ENCODE measurements around the gene DLG2. TPM values are rescaled to one million over a fixed set of nuclear protein-coding genes. Genes with fewer than 3 reads are reported as not detected.
"Not testable (repeated sequence)": the region's sequence is repeated elsewhere in the genome, so short reads cannot be mapped to it uniquely, and the experiment has no call there.

DLG2 gene
- total RNA-seq, 1 donor from 2014 or later: 2.8 TPM

- DNase-seq (ENCODE audit: low spot score): no peak
Observed at GRCh38 chr11:83617671-83618070, 2009.5 kb downstream of the DLG2 start.

DNA sequence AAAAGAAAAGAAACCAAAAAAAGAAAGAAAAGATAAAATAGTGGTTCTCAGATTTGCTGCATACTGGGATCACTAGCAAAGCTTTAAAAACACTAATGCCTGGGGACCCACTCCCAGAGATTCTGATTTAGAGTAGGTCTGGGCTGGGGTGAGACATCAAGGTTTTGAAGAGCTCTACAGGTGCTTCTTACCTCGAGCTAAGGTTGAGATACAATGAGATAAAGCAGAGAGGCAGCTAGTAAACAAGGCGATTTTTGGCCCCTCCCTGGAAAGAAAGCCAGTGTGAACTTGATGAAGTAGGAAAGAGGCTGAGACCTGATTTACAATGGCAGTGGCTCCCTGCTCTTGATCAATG lies 2013.4 kb downstream of the DLG2 start:
- no peak for DNase-seq (ENCODE audit: low spot score)

GRCh38 chr11:83612891-83613766 lies 2014.0 kb downstream of the DLG2 start:
- no peak for DNase-seq (ENCODE audit: low spot score)

- DNase-seq (ENCODE audit: low spot score): no peak
Observed at GRCh38 chr11:83611600-83611999, 2015.5 kb downstream of the DLG2 start.

GRCh38 chr11:83611031-83611430 lies 2016.1 kb downstream of the DLG2 start:
- DNase-seq (ENCODE audit: low spot score): no peak

GRCh38 chr11:83609191-83609590 lies 2018.0 kb downstream of the DLG2 start:
- no peak for DNase-seq (ENCODE audit: low spot score)

GRCh38 chr11:83608571-83608970 lies 2018.6 kb downstream of the DLG2 start:
- no peak for DNase-seq (ENCODE audit: low spot score)

GRCh38 chr11:83601914-83602527 lies 2025.1 kb downstream of the DLG2 start:
- DNase-seq (ENCODE audit: low spot score): no peak

DNA sequence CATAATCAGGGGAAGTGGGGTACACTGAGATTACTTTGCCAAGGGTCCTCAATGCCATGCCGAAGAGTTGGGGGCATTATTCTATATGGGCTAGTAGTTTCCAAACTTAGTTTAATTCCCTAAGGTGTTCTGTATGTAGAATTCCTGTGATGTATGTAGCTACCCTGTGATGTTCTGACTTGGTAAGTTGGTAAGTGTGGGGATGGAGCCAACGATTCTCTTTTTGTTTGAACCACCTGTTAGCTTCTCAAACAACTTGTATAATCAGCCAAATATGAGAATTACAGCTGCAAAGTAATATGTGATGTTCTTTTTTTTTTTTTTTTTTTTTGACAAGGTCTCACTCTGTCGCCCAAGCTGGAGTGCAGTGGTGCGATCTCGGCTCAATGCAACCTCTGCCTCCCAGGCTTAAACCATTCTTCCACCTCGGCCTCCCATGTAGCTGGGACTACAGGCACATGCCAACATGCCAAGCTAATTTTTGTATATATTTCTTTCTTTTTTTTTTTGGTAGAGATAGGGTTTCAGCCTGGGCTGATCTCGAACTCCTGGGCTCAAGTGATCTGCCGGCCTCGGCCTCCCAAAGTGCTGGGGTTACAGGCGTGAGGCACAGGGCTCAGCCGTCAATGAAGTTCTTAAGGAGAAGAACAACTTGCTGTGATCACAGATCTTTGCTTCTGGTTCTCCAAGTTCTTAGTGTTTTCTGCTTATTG lies 2025.8 kb downstream of the DLG2 start:
- no peak for DNase-seq (ENCODE audit: low spot score)

DNA sequence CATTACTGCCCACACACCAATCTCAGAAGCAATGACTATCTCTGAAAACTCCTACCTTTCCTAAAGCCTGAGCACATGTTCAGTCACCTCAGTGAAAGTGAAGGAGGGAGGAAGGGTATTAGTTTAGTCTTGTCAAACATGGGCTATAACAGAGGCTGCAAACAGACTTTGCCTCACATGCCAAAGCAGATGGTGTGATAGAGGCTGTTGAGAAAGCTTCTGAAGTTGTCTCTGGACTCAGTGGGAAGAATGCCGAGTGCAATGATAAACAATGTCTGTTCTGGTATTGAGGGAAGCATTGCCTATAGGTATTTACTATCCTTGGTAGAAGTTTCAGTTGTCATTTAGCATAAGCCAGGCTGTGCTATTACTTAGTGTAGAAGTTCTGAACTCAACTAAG lies 2026.5 kb downstream of the DLG2 start:
- no peak for DNase-seq (ENCODE audit: low spot score)

- DNase-seq (ENCODE audit: low spot score): no peak
Observed at GRCh38 chr11:83599066-83599465, 2028.1 kb downstream of the DLG2 start.

DNA sequence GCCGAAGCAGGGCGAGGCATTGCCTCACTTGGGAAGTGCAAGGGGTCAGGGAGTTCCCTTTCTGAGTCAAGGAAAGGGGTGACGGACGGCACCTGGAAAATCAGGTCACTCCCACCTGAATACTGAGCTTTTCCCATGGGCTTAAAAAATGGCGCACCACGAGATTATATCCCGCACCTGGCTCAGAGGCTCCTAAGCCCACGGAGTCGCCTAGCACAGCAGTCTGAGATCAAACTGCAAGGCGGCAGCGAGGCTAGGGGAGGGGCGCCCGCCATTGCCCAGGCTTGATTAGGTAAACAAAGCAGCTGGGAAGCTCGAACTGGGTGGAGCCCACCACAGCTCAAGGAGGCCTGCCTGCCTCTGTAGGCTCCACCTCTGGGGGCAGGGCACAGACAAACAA lies 2039.3 kb downstream of the DLG2 start:
- not testable (repeated sequence) for DNase-seq (ENCODE audit: low spot score)

DNA sequence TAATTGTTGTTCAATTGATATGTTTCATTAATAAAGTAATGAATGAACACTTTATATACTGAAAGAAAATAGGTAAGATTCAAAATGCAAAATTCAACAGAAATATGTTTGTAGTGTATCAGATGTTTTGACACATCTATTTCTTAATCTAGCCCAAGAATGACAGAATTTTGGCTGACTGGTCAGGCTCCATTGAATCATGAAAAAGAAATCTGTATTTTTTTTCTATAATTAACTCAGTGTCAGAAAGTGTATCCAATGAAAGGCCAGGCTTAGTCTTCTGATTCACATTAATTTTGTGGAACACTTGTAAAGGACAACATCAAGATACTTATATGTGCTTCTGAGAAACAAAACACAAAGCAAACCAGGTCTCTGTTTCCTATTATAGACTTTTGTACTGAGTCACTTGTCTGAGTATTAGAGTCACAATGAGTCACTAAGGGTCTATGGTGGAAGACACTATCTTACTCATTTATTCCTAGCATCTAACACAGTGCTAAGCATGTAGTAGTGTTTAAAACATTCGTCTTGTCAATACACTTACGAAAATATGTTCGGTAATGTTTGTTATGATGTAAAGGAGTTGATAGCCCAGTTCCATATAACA lies 2043.3 kb downstream of the DLG2 start:
- no peak for DNase-seq (ENCODE audit: low spot score)

GRCh38 chr11:83574519-83574918 lies 2052.6 kb downstream of the DLG2 start:
- no peak for DNase-seq (ENCODE audit: low spot score)

GRCh38 chr11:83572581-83573496 lies 2054.3 kb downstream of the DLG2 start:
- DNase-seq (ENCODE audit: low spot score): no peak

DNA sequence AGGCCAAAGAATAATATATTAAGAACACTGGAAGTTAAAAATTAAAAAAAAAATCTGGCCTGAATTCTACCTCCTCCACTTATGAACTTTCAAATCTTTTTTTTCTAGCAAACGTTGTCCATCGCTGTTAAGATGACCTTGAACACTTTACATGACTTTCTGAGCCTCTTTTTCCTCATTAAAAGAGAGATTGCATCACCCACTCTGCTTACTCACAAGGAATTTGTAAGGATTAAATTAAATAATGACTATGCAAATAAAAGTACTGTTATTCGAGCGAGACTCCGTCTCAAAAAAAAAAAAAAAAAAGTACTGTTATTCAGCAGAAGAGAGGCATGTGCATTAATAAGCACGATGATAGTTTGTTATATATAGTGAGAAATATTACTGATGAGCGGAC lies 2055.8 kb downstream of the DLG2 start:
- DNase-seq (ENCODE audit: low spot score): no peak

- DNase-seq (ENCODE audit: low spot score): no peak
Observed at GRCh38 chr11:83569134-83569805, 2057.9 kb downstream of the DLG2 start.

DNA sequence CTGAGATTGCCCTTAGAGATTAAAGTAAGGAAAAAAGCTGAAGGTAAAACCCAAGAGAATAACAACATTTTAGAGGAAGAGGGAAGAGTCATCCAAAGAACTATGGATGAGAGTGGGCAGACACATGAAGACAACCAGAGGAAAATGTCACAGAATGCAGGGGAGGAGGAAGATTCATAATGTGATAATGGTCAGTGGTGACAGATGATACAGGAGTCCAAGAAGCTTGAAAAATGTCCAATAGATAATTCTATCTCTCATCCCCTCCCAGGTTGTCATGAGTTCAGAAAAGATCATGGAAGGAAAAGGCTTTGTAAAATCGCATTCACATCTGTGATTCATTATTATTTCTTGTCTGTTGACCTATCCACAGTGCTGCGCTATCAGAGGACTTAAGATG lies 2058.6 kb downstream of the DLG2 start:
- DNase-seq (ENCODE audit: low spot score): no peak

DNA sequence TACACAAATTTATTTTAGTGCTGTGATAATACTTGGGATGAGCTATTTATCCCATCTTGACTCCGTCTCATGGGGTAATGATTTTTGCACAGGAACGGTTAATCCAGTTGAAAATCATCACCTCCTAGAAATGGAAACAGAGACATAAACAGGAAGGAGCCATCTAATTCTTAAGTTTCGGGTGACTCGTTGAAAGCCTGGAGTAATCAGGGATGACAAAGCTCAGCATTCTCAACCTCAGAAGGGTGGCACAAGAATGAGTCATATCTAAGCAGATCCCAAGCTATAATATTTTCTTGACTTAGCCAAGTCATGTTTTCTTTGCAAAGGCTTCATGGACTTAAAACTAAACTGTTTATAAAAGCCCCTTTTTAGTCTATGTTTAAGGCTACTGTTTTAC lies 2060.2 kb downstream of the DLG2 start:
- no peak for DNase-seq (ENCODE audit: low spot score)

- no peak for DNase-seq (ENCODE audit: low spot score)
Observed at GRCh38 chr11:83564870-83565269, 2062.3 kb downstream of the DLG2 start.

Measured in mesenteric fat pad (tissue), 1 donor.